ENCODE results near the gene NRAS.
"Not testable (repeated sequence)": the region's sequence is repeated elsewhere in the genome, so short reads cannot be mapped to it uniquely, and the experiment has no call there.

Gene NRAS

DNA sequence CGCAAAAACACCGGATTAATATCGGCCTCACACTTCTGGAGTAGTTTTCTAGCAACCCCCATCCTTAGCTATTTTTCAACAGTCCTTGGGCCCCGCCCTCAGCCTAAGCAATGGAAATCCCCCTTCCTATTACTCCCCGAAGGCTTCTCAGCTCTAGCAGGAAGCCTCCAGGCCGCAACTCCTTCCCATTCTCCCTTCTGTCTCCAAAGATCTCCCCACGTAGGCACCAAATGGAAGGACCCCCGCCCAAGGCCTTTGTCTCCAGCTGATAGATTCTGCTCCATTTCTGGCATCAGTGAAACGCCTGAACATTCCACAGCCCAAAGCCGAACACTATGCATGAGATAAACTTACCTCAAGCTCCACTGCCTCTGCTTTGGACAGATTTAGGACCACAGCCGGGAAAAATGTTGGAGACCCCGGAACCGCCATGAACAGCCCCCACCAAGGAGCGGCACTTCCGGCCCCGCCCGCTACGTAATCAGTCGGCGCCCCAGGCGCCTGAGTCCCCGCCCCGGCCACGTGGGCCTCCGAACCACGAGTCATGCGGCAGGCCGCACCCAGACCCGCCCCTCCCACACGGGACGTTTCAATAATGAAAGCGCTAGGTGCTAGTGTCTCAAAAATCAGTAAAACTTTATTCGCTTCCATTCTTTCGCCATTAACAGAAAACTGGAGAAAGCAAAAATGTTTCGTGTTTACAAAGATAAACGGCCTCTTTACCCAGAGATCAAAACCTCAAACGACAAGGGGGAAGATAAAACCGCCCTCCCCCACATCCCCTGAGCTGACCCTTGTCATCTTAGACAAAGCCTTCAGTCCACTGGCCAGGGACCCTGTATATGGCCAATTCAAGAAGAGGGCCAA is at the start of gene NRAS:
TSS of gene NRAS (minus strand) at position 468 of the 867 bp plus-strand sequence. CDS start 611 bp downstream, outside the sequence.
- peak; percentile 89 to 94 (median 93) for DNase-seq

DNA sequence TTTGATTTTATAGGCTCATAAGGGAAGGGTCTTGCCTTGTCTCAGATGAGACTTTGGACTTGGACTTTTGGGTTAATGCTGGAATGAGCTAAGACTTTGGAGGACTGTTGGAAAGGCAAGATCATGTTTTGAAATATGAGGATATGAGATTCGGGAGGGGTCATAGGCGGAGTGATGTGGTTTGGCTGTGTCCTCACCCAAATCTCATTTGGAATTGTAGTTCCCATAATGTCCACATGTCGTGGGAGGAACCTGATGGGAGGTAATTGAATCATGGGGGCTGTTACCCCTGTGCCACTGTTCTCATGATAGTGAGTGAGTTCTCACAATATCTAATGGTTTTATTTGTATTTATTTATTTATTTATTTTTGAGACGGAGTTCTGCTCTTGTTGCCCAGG is 48.1 kb upstream of the NRAS start:
- no peak for DNase-seq

DNA sequence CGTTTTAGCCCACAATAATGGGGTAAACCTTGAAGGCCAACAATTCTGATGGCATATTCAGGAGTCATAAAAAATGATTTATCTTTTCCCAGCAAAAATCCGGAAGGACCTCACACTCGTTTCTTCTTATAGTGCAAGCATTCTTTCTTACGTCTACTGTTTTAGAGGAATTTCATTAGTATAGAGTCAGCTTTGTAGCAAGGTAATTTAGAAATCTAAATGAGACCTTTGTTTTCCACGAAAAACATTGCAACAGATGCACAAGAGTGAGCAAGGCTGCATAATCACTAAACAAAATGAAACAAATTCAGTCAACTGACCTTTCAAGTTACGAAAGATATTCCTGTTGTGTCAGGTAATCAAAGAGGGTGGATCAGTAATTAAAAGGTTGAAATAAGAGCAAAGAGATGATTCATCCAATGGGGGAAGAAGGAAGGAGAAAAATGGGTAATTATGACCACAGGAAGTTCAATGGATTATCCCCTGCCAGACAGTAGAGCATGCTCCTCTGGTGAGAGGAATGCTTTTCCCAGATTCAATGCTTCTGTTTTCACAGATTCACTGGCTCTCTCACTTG is 41.8 kb upstream of the NRAS start:
- DNase-seq = no peak

DNA sequence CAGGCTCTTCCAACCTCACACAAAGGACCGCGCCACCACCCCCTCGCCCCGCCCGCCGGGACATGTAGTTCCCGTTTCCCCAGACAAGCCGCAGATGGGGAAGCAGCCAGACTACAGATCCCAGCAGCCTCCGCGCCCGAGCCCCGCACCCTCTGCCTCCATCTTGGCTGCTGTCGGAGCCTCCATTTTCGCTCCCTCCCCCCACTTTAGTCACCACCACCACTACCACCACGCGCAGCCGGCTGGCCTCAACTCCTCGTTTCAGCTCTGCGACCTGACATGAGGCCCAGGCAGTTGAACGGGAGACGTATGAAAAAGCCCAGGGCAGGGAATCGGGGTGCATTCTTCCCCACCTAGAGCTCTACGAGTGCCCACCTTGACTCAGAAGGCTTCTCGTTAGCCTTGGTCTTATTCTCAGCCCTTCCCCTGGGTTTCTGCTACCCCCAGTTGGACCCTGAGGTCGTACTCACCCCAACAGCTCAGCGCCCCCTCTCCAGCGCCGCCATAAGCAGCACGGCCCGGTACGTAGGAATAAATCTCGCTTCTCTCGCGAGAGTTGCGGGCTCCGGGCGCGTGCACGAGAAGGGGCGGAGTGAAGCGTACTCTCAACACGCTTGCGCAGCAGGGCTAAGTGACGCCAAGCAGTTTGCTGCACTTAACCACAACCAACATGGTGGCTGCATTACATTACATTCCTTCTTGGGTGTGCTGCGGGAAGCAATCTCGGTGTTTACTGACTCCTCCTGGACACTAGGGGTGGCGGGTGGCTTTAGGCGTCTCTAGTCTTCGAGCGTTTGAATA is 41.1 kb upstream of the NRAS start, which contains the start of gene CSDE1:
TSS of gene CSDE1 (minus strand) at position 530 of the 801 bp plus-strand sequence. CDS start 18,094 bp downstream, outside the sequence.
- peak; percentile 88 to 90 (median 89) for DNase-seq

DNA sequence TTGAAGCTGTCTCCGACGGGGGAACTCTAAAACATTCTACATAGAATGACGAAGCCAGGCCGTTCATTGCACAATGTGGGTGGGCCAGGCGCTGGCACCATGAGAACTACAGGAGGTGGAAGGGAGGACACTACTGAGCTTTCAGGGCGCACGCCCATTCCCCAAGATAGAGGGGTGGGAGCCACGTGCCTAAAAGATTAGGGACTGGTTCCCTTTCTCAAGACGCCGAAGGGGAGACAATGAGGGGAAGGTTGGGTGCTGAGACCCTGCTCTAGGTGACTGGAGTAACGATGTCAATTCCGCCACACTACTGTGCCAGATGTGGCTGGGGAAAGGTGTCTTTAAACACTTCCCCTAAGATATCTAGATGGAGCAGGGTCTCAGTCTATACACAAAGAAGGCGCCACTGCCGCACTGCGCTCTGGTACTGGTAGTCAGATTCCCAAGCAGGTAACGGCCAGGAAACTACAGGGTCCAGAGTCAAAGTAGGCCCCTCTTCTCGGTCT is 40.4 kb upstream of the NRAS start:
- DNase-seq = no peak

DNA sequence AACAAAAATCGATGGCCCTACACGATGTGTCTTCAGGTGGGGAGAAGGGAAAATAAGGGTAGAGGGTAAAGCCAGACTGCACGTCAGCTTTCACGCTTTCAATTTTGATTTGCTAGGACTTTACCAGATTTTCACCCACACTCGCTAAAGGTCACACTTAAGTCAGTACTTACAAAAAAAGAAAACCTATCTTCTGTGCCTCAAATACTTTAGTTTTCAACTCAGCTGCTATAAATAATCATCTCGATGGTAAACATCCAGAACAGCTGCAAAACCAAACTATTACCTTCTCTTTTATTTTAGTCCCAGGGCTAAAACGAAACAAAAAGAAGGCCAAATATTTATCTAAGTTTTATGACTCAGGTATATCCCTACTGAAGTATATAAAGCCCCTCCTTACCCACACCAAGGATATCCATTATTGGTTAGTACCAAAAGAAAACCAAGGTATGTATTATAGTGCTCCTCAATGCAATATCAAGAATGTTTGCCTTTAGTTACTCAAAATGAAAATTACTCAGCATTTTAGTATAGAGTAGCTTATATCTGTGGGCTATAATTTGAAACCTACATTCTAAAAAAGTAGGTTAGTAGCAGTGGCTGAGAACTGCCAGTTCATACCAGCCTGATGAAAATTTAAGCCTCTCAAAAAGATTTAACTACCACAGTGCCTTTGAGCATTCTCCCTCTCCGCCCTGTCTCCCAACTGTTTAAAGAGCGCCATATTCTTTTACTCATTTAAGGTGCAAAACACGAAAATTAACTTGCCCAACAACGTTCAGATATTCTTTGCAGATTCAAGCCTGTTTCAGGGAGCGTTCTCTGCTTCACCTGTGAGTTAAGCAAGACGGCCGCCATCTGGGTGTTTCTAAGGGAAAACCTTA is 39.7 kb upstream of the NRAS start:
- no peak for DNase-seq

DNA sequence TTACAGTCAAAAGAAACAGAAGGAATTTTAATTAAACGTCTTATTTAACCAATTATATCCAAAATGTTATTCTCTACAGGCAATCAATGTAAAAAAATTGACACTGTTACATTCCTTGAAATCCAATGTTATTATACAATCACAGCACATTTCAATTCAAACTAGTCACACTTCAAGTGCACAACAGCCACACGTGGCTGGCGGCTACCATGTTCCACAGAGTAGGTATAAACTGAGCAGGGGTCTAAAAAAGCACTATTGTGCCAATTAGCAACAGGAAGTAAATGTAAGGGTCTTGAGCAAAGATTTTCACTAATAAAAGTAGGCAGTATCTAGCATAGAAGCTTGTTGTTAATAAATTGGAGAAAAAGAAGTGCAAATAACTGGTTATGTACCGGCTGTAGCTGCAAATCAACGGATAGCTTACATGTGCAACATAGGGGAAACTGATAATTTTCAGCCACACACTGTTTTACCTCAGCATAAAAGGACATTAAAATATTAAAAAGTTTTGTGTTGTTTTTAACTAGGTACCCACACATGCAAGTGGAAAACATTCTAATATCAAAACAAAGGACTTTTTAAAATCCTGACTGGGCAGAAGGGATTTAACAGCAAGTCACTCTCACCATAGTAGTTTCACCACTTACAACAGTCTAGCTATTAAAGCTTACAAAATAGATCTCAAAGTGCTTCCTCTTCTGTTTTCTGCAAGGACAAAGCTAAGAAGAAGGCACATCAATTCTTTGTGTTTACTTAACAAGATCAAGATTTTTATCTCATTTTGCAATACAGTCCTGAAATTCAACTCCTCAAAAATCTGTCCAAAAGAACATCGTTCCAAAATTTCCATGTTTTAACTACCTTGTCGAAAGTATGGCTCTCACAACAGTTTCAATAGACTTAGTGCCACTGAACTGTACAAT is 38.7 kb upstream of the NRAS start:
- DNase-seq = no peak

DNA sequence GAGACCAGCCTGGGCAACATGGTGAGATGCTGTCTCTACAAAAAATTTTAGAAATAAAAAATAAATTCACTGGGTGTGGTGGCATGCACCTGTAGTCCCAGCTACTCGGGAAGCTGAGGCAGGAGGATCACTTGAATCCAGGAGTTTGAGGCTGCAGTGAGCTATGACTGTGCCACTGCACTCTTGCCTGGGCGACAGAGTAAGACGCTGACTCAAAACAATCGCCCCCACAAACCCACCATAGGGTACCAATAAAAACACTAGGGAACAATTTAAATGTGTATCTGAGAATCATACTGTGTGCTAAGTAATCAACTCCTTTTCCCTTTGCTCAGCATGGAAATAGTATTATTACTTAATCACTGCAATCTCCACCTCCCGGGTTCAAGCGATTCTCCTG is 37.1 kb upstream of the NRAS start:
- DNase-seq = not testable (repeated sequence)

DNA sequence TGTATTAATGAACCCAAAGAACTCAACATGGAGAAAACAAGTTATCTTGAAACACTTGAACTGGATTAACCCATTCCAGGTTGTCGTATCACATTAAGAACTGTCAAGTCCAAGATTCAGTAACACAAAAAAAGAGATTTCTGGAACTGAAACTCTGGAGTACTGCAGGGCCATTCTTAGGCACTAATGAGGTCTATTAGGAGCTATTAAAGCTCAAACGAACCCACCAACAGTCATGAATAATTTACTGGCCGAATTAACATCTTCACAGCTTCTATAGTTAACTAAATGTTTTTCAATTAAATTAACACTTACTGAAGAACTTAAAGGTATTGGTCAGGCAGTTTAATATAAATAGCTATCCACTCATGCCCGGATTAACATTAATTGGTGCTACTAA is 36.6 kb upstream of the NRAS start:
- no peak for DNase-seq

DNA sequence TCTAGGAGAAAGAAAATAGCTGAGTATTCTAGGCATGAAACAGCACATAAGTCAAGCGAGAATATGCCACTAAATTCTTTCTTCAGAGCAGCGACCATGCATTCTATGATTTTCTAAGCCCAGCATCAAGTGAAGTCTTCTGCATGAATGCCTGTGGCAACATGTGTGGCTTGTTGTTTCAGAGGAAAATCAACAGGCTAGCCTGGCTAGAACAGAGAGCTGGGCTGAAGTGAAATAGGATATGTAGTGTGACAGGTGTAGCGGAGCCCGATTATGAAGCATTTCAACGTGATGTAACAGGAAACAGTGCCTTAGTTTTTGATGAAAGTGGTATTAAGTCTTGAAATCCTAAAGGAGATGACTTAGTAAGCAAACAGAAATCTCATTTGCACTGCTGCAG is 34.2 kb upstream of the NRAS start:
- no peak for DNase-seq

DNA sequence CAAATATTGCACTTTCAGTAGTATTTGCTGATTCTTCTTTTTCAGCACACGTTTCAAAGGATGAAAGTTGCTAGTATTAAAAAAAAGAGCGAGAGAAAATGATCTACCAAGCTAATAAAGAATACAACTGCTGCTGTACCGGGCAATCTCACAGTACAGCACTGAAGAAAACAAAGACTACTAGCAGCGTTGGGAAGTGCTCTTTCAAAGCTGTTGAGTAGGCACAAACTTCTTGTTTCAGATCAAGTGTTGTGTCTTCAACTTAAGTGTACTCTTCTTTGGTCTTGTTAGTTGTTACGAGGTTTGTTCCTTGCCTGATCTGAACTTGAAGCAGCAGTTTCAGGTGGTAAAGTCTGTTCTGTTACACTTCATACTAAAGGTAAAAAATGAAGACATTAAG is 33.3 kb upstream of the NRAS start:
- DNase-seq = no peak

DNA sequence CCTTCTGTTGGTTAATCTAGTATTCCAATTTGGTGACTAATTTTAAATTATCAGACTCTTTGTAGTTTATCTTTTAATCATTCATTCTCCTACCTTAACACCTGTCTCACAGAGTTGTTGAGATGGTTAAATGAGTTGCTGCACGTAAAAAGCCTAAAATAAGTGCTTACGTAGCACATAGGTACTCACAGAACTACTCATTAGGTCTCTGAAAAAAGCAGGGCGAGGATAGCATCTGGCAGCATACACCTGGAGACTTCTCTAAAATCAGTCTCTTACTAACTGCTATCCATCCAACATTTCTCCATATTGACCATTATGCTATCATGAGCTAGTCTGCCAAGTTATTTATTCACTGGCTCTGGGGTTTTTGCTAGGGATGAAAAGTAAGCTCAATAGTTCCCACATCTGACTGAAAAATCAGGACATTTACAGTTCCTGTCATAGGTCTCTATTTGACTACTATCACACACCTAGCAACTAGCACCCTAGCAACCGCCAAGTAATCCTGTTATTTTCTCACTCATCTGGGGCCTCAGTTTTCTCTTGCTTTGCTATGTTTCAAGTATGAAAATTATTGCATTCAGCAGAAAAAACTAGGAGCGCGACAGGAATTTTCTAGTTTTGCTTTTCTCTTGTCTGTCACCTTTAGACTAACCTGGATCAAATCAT is 30.0 kb upstream of the NRAS start:
- no peak for DNase-seq

DNA sequence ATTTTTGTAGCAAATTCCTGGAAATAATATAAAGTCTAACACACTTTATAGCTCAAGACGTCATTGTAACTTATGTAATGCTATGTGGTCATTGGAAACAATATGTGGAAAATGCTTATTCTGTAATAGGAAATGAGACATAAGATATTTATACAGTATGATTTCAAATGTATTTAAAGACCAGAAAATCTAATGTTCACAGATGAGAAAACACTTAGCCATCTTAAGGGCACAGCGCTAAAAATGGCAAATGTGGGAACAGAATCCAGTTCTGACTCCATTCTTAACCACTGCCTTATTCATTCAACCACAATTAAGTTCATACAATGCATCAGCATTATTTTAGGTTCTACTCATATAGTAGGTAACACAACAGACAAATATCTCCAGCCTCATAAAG is 28.7 kb upstream of the NRAS start:
- DNase-seq = no peak

DNA sequence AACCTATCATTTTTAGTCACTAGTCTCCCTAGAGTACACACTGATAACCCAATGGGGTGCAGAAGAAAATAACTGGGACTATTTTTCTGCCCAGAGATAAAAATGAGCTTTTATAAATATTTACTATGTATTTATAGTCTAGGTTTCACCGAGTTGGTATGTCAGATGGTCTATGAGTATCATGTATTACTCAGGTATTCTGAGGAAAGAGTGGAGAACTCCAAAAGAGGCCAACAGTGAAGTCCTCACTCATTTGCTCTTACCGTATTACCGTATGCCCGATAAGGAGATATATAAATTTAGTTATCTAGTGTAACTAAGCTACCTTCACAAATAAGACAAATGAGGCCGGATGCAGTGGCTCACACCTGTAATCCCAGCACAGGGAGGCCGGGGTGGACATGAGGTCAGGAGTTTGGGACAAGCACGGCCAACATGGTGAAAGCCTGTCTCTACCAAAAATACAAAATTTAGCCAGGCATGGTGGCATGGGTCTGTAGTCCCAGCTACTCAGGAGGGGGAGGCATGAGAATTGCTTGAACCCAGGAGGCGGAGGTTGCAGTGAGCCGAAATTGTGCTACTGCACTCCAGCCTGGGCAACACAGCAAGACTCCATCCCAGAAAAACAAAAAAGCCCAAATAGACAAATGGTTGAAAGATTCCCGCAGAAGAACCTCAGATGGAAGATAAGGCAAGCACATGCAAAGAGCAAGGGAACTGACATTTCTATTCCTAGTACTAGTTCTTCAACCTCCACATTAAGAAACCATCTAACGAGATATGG is 25.6 kb upstream of the NRAS start:
- no peak for DNase-seq

DNA sequence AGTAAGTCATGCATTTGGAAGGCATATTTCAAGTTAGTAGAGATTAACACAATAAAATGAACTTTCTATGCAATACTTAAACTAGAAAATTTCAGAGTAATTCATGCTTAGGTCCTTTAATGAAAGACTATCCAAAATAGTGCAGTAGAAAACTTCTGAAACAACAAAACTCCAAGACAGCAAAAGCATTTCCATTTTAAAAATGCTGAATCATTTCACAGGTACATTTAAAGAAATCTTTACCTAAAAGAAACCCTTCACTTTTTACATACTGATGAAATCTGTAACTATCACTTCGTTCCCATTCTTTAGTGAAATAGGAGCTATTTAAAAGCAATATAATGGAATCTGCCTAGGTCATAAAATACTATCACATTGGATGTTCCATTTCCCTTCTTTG is 23.8 kb upstream of the NRAS start:
- no peak for DNase-seq

DNA sequence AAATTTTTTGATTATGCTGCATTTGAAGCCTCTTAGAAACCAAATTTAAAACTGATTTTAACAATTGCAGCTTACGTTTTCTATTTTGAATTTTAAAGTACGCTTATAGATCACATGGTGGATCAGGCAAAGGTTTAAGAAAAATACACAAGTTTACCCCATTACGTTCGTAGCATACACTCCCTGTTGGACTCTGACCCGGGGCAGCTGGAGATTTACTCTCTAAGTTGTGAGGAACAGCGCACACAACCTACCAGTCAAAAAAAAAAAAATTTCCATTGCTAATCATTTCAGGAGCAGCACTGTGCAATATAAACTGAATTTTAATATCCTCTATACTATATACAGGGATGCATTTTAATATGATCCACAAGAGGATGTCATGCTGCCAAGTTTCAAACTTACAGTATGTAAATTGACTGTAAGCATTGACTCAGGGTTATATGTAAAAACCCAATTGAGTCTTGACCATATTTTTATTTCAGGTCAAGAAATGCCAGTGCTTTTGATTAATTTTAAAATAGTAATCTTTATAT is 20.8 kb upstream of the NRAS start:
- no peak for DNase-seq

DNA sequence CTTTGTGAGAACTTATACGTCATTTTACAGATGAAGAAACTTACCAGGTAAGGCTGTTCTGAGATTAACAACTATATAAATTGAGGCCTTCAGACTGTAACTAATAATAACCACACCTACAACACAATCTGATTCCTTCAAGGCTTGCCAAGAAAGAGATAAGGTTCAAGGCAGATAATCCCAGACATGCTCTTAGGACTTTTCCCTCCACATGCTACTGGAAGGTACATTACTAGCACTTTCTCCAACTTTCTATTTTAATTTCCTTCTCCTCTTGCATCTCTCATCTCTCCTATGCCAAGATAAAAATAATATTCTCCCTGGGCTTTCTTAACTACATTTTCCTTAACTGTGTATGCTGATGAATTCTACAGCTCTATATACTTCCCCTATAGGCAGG is 18.9 kb upstream of the NRAS start:
- no peak for DNase-seq

DNA sequence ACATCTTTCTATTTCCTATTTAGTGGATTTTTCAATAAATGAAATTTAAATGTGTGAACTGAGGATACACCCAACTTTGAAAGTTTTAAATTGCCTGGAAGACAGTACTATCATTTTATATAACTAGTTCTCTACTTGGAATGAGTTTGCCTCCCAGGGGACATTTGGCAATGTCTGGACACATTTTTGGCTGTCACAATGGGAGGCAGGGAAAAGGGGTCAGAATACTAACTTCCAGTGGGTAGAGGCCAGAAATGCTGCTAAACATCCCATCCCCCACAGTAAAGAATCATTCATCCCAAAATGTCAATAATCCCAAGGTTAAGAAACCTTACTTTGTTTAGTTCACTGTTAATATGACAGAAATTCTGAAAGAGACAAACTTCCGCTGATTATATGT is 13.2 kb upstream of the NRAS start:
- DNase-seq = no peak

DNA sequence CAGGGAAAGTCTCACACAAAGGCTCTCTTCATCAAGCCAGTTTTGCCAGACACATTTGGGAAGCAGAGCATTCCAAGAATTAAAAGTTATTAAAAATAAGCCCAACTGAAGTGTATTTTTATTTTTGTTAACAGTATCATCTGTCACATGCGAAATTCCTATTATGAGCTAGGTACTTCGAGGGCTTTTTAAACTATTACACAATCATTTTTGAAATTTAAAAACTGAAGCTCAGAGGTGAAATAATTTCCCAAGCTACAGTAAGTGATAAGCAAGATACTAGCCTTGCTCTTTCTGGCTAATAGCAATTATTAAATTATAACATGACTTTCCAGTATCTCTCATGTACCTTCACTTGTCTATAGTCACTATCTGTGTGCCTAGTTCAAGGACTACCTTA is 12.0 kb upstream of the NRAS start:
- DNase-seq = no peak

DNA sequence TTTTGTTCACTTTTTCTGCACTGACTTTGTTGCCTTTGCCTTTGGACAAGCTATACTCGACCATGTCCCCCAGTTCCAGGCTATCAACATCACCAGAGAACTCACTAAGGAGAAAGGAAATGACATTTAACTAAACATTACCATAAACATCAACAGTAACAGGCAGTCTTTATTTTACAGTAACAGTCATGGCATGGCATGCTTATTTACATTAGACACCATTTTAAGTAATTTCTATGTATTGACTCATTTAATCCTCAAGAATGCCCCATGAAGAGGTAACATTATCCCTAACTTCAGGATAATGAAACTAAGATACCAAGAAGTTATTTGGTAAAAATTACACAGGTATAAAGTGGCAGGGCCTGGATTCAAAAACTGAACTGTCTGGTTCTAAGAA is 8.7 kb upstream of the NRAS start:
- no peak for DNase-seq
